Measurements from ENCODE around the gene HIP1. TPM values are rescaled to one million over a fixed set of nuclear protein-coding genes. Genes with fewer than 3 reads are reported as not detected.

Gene HIP1
- total RNA-seq, 1 donor from 2014 or later: 30.9 TPM

GRCh38 chr7:75658369-75658768, 80.4 kb downstream of the HIP1 start:
- no peaks in the 10 kb centered on the region for H3K27me3 Mint-ChIP-seq (ENCODE audit: low read depth)
- no peak overlapping the region for H3K27ac Mint-ChIP-seq
- H3K4me1 Mint-ChIP-seq: peaks cover 4% of the 10 kb centered on the region
- TF ChIP-seq CTCF (IDR thresholded peaks at IDR 0.05; ENCODE audit: unreplicated experiment): no peak
- no peak overlapping the region for H3K4me3 Mint-ChIP-seq
- H3K36me3 Mint-ChIP-seq: no peaks in the 10 kb centered on the region
- H3K9me3 Mint-ChIP-seq: no peaks in the 10 kb centered on the region
- DNase-seq (ENCODE audit: low spot score in 2 of 2, unreplicated experiment in 2 of 2): no peak

- H3K27ac Mint-ChIP-seq: no peak overlapping the region
Observed at GRCh38 chr7:75657866-75658265, 80.9 kb downstream of the HIP1 start.

GRCh38 chr7:75656740-75657139, 82.0 kb downstream of the HIP1 start:
- H3K36me3 Mint-ChIP-seq: no peaks in the 10 kb centered on the region
- no peak overlapping the region for H3K27ac Mint-ChIP-seq
- no peak overlapping the region for H3K4me3 Mint-ChIP-seq
- no peak for DNase-seq (ENCODE audit: low spot score in 2 of 2, unreplicated experiment in 2 of 2)
- peaks cover 4% of the 10 kb centered on the region for H3K4me1 Mint-ChIP-seq
- H3K9me3 Mint-ChIP-seq: peaks cover 7% of the 10 kb centered on the region
- no peak for TF ChIP-seq CTCF (IDR thresholded peaks at IDR 0.05; ENCODE audit: unreplicated experiment)
- no peaks in the 10 kb centered on the region for H3K27me3 Mint-ChIP-seq (ENCODE audit: low read depth)

More at GRCh38 chr7:75657866-75658265, 80.9 kb downstream of the HIP1 start:
- Mint-ChIP-seq H3K27me3 (ENCODE audit: low read depth) (no peaks in the 10 kb centered on the region), H3K4me3 (no peak overlapping the region), H3K36me3 (no peaks in the 10 kb centered on the region), H3K4me1 (peaks cover 4% of the 10 kb centered on the region), H3K9me3 (peaks cover 2% of the 10 kb centered on the region)
- DNase-seq (ENCODE audit: low spot score in 2 of 2, unreplicated experiment in 2 of 2): no peak
- no peak for TF ChIP-seq CTCF (IDR thresholded peaks at IDR 0.05; ENCODE audit: unreplicated experiment)

GRCh38 chr7:75655536-75655935, 83.2 kb downstream of the HIP1 start:
- no peak overlapping the region for H3K4me3 Mint-ChIP-seq
- H3K9me3 Mint-ChIP-seq: peaks cover 7% of the 10 kb centered on the region
- no peak overlapping the region for H3K27ac Mint-ChIP-seq
- peaks cover 6% of the 10 kb centered on the region for H3K4me1 Mint-ChIP-seq
- TF ChIP-seq CTCF (IDR thresholded peaks at IDR 0.05; ENCODE audit: unreplicated experiment): no peak
- no peaks in the 10 kb centered on the region for H3K27me3 Mint-ChIP-seq (ENCODE audit: low read depth)
- no peaks in the 10 kb centered on the region for H3K36me3 Mint-ChIP-seq
- no peak for DNase-seq (ENCODE audit: low spot score in 2 of 2, unreplicated experiment in 2 of 2)

GRCh38 chr7:75654855-75655254, 83.9 kb downstream of the HIP1 start:
- TF ChIP-seq CTCF (IDR thresholded peaks at IDR 0.05; ENCODE audit: unreplicated experiment): no peak
- Mint-ChIP-seq H3K4me1 (peaks cover 4% of the 10 kb centered on the region), H3K36me3 (no peaks in the 10 kb centered on the region), H3K27ac (no peak overlapping the region), H3K4me3 (no peak overlapping the region), H3K9me3 (peaks cover 7% of the 10 kb centered on the region), H3K27me3 (ENCODE audit: low read depth) (no peaks in the 10 kb centered on the region)
- no peak for DNase-seq (ENCODE audit: low spot score in 2 of 2, unreplicated experiment in 2 of 2)

- Mint-ChIP-seq H3K9me3 (peaks cover 7% of the 10 kb centered on the region), H3K36me3 (no peaks in the 10 kb centered on the region), H3K4me1 (peaks cover 4% of the 10 kb centered on the region), H3K27ac (no peak overlapping the region), H3K4me3 (no peak overlapping the region), H3K27me3 (ENCODE audit: low read depth) (no peaks in the 10 kb centered on the region)
- no peak for TF ChIP-seq CTCF (IDR thresholded peaks at IDR 0.05; ENCODE audit: unreplicated experiment)
- no peak for DNase-seq (ENCODE audit: low spot score in 2 of 2, unreplicated experiment in 2 of 2)
Observed at GRCh38 chr7:75653651-75654050, 85.1 kb downstream of the HIP1 start.
